K562 (cell line): ENCODE results near the gene RSAD1. TPM values are rescaled to one million over a fixed set of nuclear protein-coding genes. Genes with fewer than 3 reads are reported as not detected.

Source experiments
- ATAC-seq: fragments of 200-7000 bp; cut with Tn5 transposase; 3 replicates; pipeline ENCODE4 v1.9.1; 2020; ENCODE audit warnings: moderate library complexity
- BruUV-seq: library from RNA; stranded (reverse); fragments of 400-500 nt; replicated peaks from 2 replicates; lab custom pipeline; 2021; lab: Mats Ljungman, UMichigan
- CTCF ChIA-PET: fragments of 300-600 bp; formaldehyde crosslinking; extraction: SDS; loops from one replicate; lab custom pipeline; 2021; ENCODE audit warnings: low intra/inter-chr PET ratio; lab: Yijun Ruan, JAX
- POLR2A ChIA-PET: fragments of 300-600, 350-650 bp; sonication (Branson Sonifier 250); formaldehyde crosslinking; extraction: SDS; loops from one replicate; lab custom pipeline; 2021; ENCODE audit warnings: antibody characterized with exemption, inconsistent platforms; lab: Yijun Ruan, JAX
- DNase-seq, 4 experiments: peaks; one replicate each; pipeline versions ENCODE4 v3.0.0 to v3.0.0-alpha.2; 2011 to 2018; ENCODE audit warnings: low spot score in 3 of 4, mixed read lengths in 3 of 4; ENCODE audit errors: extremely low read depth in 1 of 4
- FAIRE-seq: peaks from 2 replicates; lab custom pipeline; 2011; peaks lifted over from hg19 to GRCh38; lab: Jason Lieb, UNC
- H2AFZ ChIP-seq: 2 replicates; pipeline ENCODE4 v1.6.0; 2011; ENCODE audit warnings: low read depth, low read length, control low read depth, inconsistent platforms
- H3K27ac ChIP-seq: fragments of 200-600 bp; 3 replicates; pipeline ENCODE4 v1.8.0; 2011; ENCODE audit warnings: low read depth, mild to moderate bottlenecking, control low read depth, inconsistent platforms, low read length, moderate library complexity, mixed read lengths; ENCODE audit errors: extremely low read depth
- H3K27me3 ChIP-seq, 2 experiments: fragments of 300-600 bp in 1 of 2; 2 replicates in 1 of 2; 3 replicates in 1 of 2; pipeline versions ENCODE4 v1.6.0 to v1.8.0; 2011; ENCODE audit warnings: inconsistent platforms in 2 of 2, low read length in 2 of 2, mild to moderate bottlenecking in 1 of 2, mixed read lengths in 1 of 2, moderate library complexity in 1 of 2; ENCODE audit not compliant: control insufficient read depth in 2 of 2, insufficient read depth in 2 of 2
- H3K36me3 ChIP-seq: fragments of 300-600 bp; 3 replicates; pipeline ENCODE4 v1.8.0; 2011; ENCODE audit warnings: mild to moderate bottlenecking, low read length, inconsistent platforms; ENCODE audit not compliant: control insufficient read depth, insufficient read depth
- H3K4me1 ChIP-seq, 2 experiments: fragments of 200-600 bp in 1 of 2; replicated peaks in 1 of 2; 2 replicates in 1 of 2; 3 replicates in 1 of 2; pipeline versions ENCODE4 v1.5.1 to v1.8.0; 2011; ENCODE audit warnings: inconsistent platforms in 2 of 2, low read length in 2 of 2, mild to moderate bottlenecking in 1 of 2, mixed read lengths in 1 of 2, moderate library complexity in 1 of 2; ENCODE audit not compliant: control insufficient read depth in 2 of 2, insufficient read depth in 2 of 2
- H3K4me2 ChIP-seq: 2 replicates; pipeline ENCODE4 v1.6.1; 2011; ENCODE audit warnings: low read length, control low read depth, inconsistent platforms, mixed read lengths; ENCODE audit not compliant: insufficient read depth
- H3K4me3 ChIP-seq: fragments of 200-600 bp; sonication (generic), shearing (Covaris generic); 2 replicates; pipeline ENCODE4 v1.5.1; 2016; ENCODE audit warnings: control low read depth, inconsistent platforms
- H3K79me2 ChIP-seq: fragments of 200-600 bp; 3 replicates; pipeline ENCODE4 v1.8.0; 2011; ENCODE audit warnings: low read length, inconsistent platforms; ENCODE audit not compliant: control insufficient read depth, insufficient read depth
- H3K9ac ChIP-seq, 2 experiments: 2 replicates each; pipeline versions ENCODE4 v1.6.0 to v1.6.1; 2011; ENCODE audit warnings: low read depth in 2 of 2, low read length in 2 of 2, control low read depth in 1 of 2, inconsistent platforms in 1 of 2, mild to moderate bottlenecking in 1 of 2, mixed read lengths in 1 of 2; ENCODE audit not compliant: insufficient read depth in 1 of 2
- H3K9me1 ChIP-seq: one replicate; pipeline ENCODE4 v1.6.0; 2011; ENCODE audit warnings: inconsistent platforms, mild to moderate bottlenecking, low read length, moderate library complexity; ENCODE audit not compliant: control insufficient read depth, insufficient read depth
- H3K9me3 ChIP-seq: replicated peaks from 2 replicates; pipeline ENCODE4 v1.5.1; 2011; ENCODE audit warnings: low read depth, low read length, inconsistent platforms; ENCODE audit not compliant: control insufficient read depth, insufficient read depth
- H4K20me1 ChIP-seq: replicated peaks from 2 replicates; pipeline ENCODE4 v1.6.1; 2011; ENCODE audit warnings: low read length, inconsistent platforms, mixed read lengths; ENCODE audit not compliant: control insufficient read depth, insufficient read depth
- ARHGAP35 ChIP-seq: fragments of 450-650 bp; IDR thresholded peaks from 2 replicates; pipeline ENCODE4 v1.6.1; 2018; ENCODE audit not compliant: partially characterized antibody
- CEBPG ChIP-seq, 3 experiments: fragments of 200-800 bp in 1 of 3; sonication (Bioruptor generic) in 1 of 3; sonication (generic) in 1 of 3; formaldehyde crosslinking in 1 of 3; IDR thresholded peaks in 2 of 3; conservative IDR thresholded peaks in 1 of 3; 2 replicates each; pipeline versions ENCODE4 v1.6.1 to v1.8.0; 2016 to 2022; ENCODE audit warnings: missing compliant biosample characterization in 2 of 3, missing genetic modification characterization in 2 of 3, mild to moderate bottlenecking in 1 of 3, missing genetic modification reagents in 1 of 3
- DNMT1 ChIP-seq: fragments of 450-650 bp; IDR thresholded peaks from 2 replicates; pipeline ENCODE4 v1.6.1; 2016; ENCODE audit warnings: antibody characterized with exemption, mild to moderate bottlenecking
- GMEB1 ChIP-seq: fragments of 250-450 bp; sonication (Bioruptor Pico); IDR thresholded peaks from 2 replicates; pipeline ENCODE4 v1.4.0; 2020; ENCODE audit warnings: mild to moderate bottlenecking
- HBP1 ChIP-seq: fragments of 450-650 bp; formaldehyde crosslinking; IDR thresholded peaks from 2 replicates; pipeline ENCODE4 v1.4.0; 2022; ENCODE audit warnings: missing genetic modification characterization
- HMBOX1 ChIP-seq: sonication (generic); IDR thresholded peaks from 2 replicates; pipeline ENCODE4 v1.6.1; 2016
- KAT7 ChIP-seq: sonication (generic); formaldehyde crosslinking; IDR thresholded peaks from 2 replicates; pipeline ENCODE4 v1.8.0; 2022; ENCODE audit warnings: missing genetic modification reagents, mild to moderate bottlenecking, borderline replicate concordance
- MCM3 ChIP-seq: fragments of 450-650 bp; IDR thresholded peaks from 2 replicates; pipeline ENCODE4 v1.6.1; 2016
- NR4A1 ChIP-seq, 2 experiments: fragments of 250-450 bp in 1 of 2; fragments of 450-650 bp in 1 of 2; sonication (Bioruptor Pico) in 1 of 2; IDR thresholded peaks; 2 replicates each; pipeline versions ENCODE4 v1.4.0 to v1.6.1; 2016 to 2020; ENCODE audit warnings: mild to moderate bottlenecking in 2 of 2, missing compliant biosample characterization in 1 of 2, missing genetic modification characterization in 1 of 2, moderate library complexity in 1 of 2
- SIRT6 ChIP-seq: IDR thresholded peaks from one replicate; pipeline ENCODE4 v1.6.1; 2012; ENCODE audit warnings: low read depth, mild to moderate bottlenecking, control low read depth, inconsistent platforms, low read length, moderate library complexity
- SMARCC2 ChIP-seq: fragments of 450-650 bp; IDR thresholded peaks from 2 replicates; pipeline ENCODE4 v1.6.1; 2017; ENCODE audit warnings: antibody characterized with exemption, moderate library complexity, mild to moderate bottlenecking, low read depth
- SNIP1 ChIP-seq: fragments of 450-650 bp; IDR thresholded peaks from 2 replicates; pipeline ENCODE4 v1.7.1; 2017; ENCODE audit warnings: low read depth, mild to moderate bottlenecking
- TCFL5 ChIP-seq: fragments of 250-450 bp; sonication (Bioruptor Pico); conservative IDR thresholded peaks from 2 replicates; pipeline ENCODE4 v1.6.1; 2021; ENCODE audit warnings: mild to moderate bottlenecking, moderate library complexity, matching md5 sums
- ZNF699 ChIP-seq: fragments of 250-450 bp; sonication (Bioruptor Pico); IDR thresholded peaks from 2 replicates; pipeline ENCODE4 v1.8.0; 2021; ENCODE audit warnings: mild to moderate bottlenecking, moderate library complexity; ENCODE audit not compliant: insufficient replicate concordance
- WGBS: fragments of 100-300 bp; shearing (Covaris generic); methylation state at CpG from one replicate; pipeline ENCODE4 v1.1.6; 2016; ENCODE audit warnings: low coverage, mixed read lengths; ENCODE audit not compliant: insufficient coverage; ENCODE audit errors: missing lambda C conversion rate; 5-methylcytosine and 5-hydroxymethylcytosine counted together
- in situ Hi-C: fragments of 300-500 bp; cut with MboI; formaldehyde crosslinking; loops from 4 replicates; pipeline ENCODE4 v1.15.0; 2018; ENCODE audit warnings: inconsistent platforms, mixed read lengths
- intact Hi-C: fragments of 100-400 bp; cut with micrococcal nuclease; formaldehyde crosslinking; loops from 2 replicates; pipeline ENCODE4 v1.14.2; 2022
- polyA plus RNA-seq, 8 experiments: library from polyadenylated mRNA; depleted of rRNA in 4 of 8; stranded (reverse) in 5 of 8; unstranded in 3 of 8; fragments of >200 nt; fragmentation: Nextera tagmentation in 2 of 8; fragmentation: Illumina TruSeq in 1 of 8; extraction: Ambion mirVana in 2 of 8; extraction: Trizol in 1 of 8; gene quantifications; 2 replicates each; pipeline versions ENCODE4 v1.2.1 to v1.2.3, GENCODE V29; 2011 to 2014; ENCODE audit warnings: inconsistent platforms in 1 of 8, missing spikeins in 1 of 8
- total RNA-seq, 7 experiments: library from RNA; depleted of rRNA in 6 of 7; stranded (reverse); fragments of >200 nt in 6 of 7; fragmentation: Illumina TruSeq in 2 of 7; extraction: Trizol in 2 of 7; gene quantifications; 2 replicates each; pipeline versions ENCODE4 v1.2.1 to v1.2.3, GENCODE V29; 2011 to 2021; ENCODE audit warnings: low replicate concordance in 1 of 7

RSAD1 gene
- total and polyA plus RNA-seq, 9 of the 15 experiments (the other 6 are each of a cell fraction or from before 2014, with no cell fraction given): 4.5 to 42.5 (median 26.8) TPM

DNA sequence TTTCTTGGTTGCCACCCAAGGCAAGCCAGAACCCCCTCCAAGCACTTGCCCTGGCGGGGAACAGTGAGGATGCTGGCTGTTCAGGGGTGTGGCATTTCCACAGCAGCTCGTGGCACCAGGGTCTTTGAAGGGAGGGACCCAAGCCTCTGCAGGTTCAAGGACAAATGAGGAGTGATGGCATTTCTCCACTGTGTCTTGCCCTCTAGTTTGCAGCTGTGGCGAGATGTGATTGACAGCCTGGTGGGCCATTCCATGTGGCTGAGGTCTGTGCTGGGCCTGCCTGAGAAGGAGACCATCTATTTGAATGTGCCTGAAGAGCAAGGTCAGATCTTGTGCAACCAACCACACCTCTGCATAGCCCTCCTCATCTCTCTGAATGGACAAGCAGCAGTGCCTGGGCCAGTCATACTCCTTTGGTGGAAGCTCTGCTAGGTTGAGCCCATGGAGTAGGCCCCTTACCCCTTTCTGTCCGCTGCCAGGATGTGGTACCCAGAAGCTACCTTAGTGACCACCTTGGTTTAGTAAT is 49.4 kb downstream of the RSAD1 start (continued):
- no peak for TF ChIP-seq SIRT6
- no peak for TF ChIP-seq SMARCC2
- no peak for TF ChIP-seq MCM3
- no peak for TF ChIP-seq GMEB1 (CRISPR knock-in tag)
- TF ChIP-seq HBP1 (CRISPR knock-in tag): no peak
- TF ChIP-seq, all 486 proteins: peak for 0

DNA sequence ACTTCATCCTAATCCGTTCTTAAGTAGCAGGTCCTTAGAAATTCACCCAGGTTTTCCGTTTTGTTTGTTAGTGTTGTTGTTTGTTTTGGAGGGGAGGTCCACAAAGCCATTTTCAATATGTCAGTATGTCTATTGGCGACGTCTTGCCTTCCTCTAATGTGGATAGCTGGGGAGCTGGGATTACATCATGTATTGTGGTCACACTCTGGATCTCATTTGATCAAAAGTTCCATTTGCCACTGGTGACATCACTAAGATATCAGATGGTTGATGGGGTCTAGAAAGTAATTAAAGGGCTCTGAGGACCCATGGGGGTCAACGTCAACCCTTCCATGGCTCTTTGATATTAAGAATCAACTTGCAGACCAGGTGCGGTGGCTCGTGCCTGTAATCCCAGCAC is 51.2 kb downstream of the RSAD1 start:
- Histone ChIP-seq H4K20me1 (peaks cover 12% of the 10 kb centered on the region; the same call in 1 of the 2 replicates), H3K4me3 (no peak overlapping the region)
- WGBS: 4% methylated on average over 7 of the region's 7 CpGs
- no TSS peak for BruUV-seq
- POLR2A ChIA-PET: interaction anchor here (1.6 kb wide), 1 partner anchor 37 kb away, joined by 3 read pairs; no protein-coding TSS in a partner anchor
- TF ChIP-seq TCFL5 (no peak), ZNF699 (CRISPR knock-in tag) (no peak), ARHGAP35 (no peak), CEBPG (CRISPR knock-in tag; IDR thresholded peaks at IDR 0.05) (no peak), CEBPG (tag; conservative IDR thresholded peaks at IDR 0.05 in 1 of 2, IDR thresholded peaks at IDR 0.05 in 1 of 2) (peak in 1 of 2 experiments; percentile 44; a peak in 1 of 4 replicates), DNMT1 (no peak), NR4A1 (CRISPR knock-in tag; IDR thresholded peaks at IDR 0.05) (no peak), NR4A1 (tag; IDR thresholded peaks at IDR 0.05) (no peak), KAT7 (no peak), HMBOX1 (no peak), SNIP1 (no peak)
- TF ChIP-seq, all 486 proteins: peak for 1
- H3K36me3 ChIP-seq: no peaks in the 10 kb centered on the region
- in situ Hi-C loops (no loop called here), intact Hi-C loops (no loop called here)
- H3K9me3 ChIP-seq: no peaks in the 10 kb centered on the region
- DNase-seq: no peak
- no peak overlapping the region for H3K9ac ChIP-seq
- no peak overlapping the region for H2AFZ ChIP-seq
- H3K4me1 ChIP-seq: peaks cover 0 to 25% of the 10 kb centered on the region in 2 experiments; a peak in 3 of 5 replicates
- H3K4me2 ChIP-seq: no peak overlapping the region
- H3K27ac ChIP-seq: no peak overlapping the region
- CTCF ChIA-PET: no interaction called here
- no peaks in the 10 kb centered on the region for H3K79me2 ChIP-seq
- no peaks in the 10 kb centered on the region for H3K9me1 ChIP-seq
- H3K27me3 ChIP-seq: peaks cover 37 to 52% of the 10 kb centered on the region in 2 experiments; a peak in 4 of 5 replicates
- no peak for FAIRE-seq
- ATAC-seq: no peak
